ENCODE results near the gene FRS3.

FRS3 gene

DNA sequence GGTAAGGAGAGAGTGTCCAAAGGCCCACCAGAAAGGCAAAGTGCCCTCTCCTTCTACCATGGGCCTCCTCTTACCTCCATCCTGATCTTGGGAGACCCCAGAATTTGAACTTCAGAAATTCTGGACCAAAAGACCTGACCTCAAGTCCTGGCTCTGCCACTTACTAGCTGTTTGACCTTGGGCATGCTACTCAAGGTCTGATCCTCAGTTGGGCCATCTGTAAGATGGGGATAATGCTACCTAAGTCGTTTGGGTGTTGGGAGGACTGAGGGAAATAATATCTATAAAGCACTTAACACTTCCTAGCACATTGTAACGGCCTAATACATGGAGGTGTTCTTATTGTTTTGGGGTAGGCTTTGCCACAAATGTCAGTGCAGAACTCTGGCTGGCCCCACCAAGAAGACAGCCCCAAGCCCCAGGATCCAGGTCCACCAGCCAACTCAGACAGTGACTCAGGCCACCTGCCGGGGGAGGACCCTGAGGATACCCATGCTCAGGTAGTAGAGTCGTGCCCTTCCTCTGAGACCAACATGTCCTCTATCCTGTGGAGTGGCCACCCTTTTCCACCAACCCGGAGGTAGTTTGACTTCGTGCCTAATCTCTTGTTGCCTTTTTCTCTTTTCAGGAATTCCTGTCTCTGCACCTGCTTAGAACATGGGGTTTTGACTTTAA lies 3.5 kb upstream of the FRS3 start:
- WGBS (ENCODE audit: extremely low coverage, insufficient coverage, low lambda C conversion rate) = no CpG with 5 or more reads among the region's 6 CpGs
- peaks cover 3% of the 10 kb centered on the region for H3K79me2 ChIP-seq (ENCODE audit: control insufficient read depth, insufficient read depth, low read length)
- H3K9ac ChIP-seq (ENCODE audit: low read length) = no peak overlapping the region

DNA sequence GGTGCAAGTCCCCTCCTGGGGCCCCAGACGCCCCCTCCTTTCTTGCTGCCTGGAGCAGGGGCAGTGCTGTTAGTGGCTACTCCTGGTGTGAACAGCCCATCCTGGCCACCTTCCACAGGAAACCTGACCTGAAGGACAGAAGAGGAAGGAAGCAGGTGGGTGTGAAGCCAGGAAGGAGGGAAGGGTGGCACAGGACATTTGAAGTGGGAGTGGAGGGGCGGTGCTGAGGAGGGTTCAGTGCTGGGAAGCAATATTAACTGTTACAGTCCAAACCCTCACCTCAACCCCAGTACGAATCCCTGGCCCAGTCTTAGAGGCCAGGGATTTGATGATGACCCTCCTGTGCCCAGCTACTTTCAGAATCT lies 1.6 kb upstream of the FRS3 start:
- no peak overlapping the region for H3K27ac ChIP-seq (ENCODE audit: low read depth, low read length)
- no peaks in the 10 kb centered on the region for H3K79me1 ChIP-seq (ENCODE audit: low read length)
- no peak overlapping the region for H2AK5ac ChIP-seq (ENCODE audit: low read length)
- peaks cover 2% of the 10 kb centered on the region for H3K4me1 ChIP-seq (ENCODE audit: control insufficient read depth, low read depth, low read length)
- H2BK15ac ChIP-seq (replicated peaks; ENCODE audit: low read depth) = no peak overlapping the region
- H3K79me2 ChIP-seq (ENCODE audit: control insufficient read depth, insufficient read depth, low read length) = no peaks in the 10 kb centered on the region
- H3K56ac ChIP-seq (ENCODE audit: low read length) = no peak overlapping the region
- no peak overlapping the region for H3K18ac ChIP-seq (ENCODE audit: low read length)
- H3K4ac ChIP-seq (ENCODE audit: low read depth, low read length) = no peak overlapping the region
- H2BK5ac ChIP-seq (ENCODE audit: low read length) = no peak overlapping the region
- H3K4me2 ChIP-seq (ENCODE audit: low read length) = no peak overlapping the region
- WGBS (ENCODE audit: extremely low coverage, insufficient coverage, low lambda C conversion rate) = no CpG with 5 or more reads among the region's 3 CpGs
- H4K8ac ChIP-seq (ENCODE audit: low read depth, low read length) = no peak overlapping the region
- H4K5ac ChIP-seq (ENCODE audit: low read length) = no peak overlapping the region
- H3K4me3 ChIP-seq (ENCODE audit: low read length) = no peak overlapping the region
- no peaks in the 10 kb centered on the region for H3K36me3 ChIP-seq (ENCODE audit: control insufficient read depth, insufficient read depth, low read length)
- no peak overlapping the region for H3K23ac ChIP-seq (ENCODE audit: low read length)
- H3K9ac ChIP-seq (ENCODE audit: low read length) = no peak overlapping the region
- no peak overlapping the region for H2BK120ac ChIP-seq (ENCODE audit: low read depth, low read length)
- no peak for DNase-seq
- peaks cover 5% of the 10 kb centered on the region for H3K27me3 ChIP-seq (ENCODE audit: insufficient read depth, low read length, poor library complexity)

More for the DNA sequence above, 3.5 kb upstream of the FRS3 start:
- Histone ChIP-seq H3K18ac (ENCODE audit: low read length) (no peak overlapping the region), H3K27ac (ENCODE audit: low read depth, low read length) (no peak overlapping the region), H2BK120ac (ENCODE audit: low read depth, low read length) (no peak overlapping the region), H3K56ac (ENCODE audit: low read length) (no peak overlapping the region), H3K23ac (ENCODE audit: low read length) (no peak overlapping the region), H4K5ac (ENCODE audit: low read length) (no peak overlapping the region), H3K36me3 (ENCODE audit: control insufficient read depth, insufficient read depth, low read length) (no peaks in the 10 kb centered on the region), H2BK5ac (ENCODE audit: low read length) (no peak overlapping the region), H4K8ac (ENCODE audit: low read depth, low read length) (no peak overlapping the region), H2BK15ac (replicated peaks; ENCODE audit: low read depth) (no peak overlapping the region), H3K27me3 (ENCODE audit: insufficient read depth, low read length, poor library complexity) (peaks cover 5% of the 10 kb centered on the region), H3K4me3 (ENCODE audit: low read length) (no peak overlapping the region), H3K4me1 (ENCODE audit: control insufficient read depth, low read depth, low read length) (peaks cover 2% of the 10 kb centered on the region), H3K79me1 (ENCODE audit: low read length) (peaks cover 3% of the 10 kb centered on the region), H3K4ac (ENCODE audit: low read depth, low read length) (no peak overlapping the region), H3K4me2 (ENCODE audit: low read length) (no peak overlapping the region), H2AK5ac (ENCODE audit: low read length) (no peak overlapping the region)
- no peak for DNase-seq

DNA sequence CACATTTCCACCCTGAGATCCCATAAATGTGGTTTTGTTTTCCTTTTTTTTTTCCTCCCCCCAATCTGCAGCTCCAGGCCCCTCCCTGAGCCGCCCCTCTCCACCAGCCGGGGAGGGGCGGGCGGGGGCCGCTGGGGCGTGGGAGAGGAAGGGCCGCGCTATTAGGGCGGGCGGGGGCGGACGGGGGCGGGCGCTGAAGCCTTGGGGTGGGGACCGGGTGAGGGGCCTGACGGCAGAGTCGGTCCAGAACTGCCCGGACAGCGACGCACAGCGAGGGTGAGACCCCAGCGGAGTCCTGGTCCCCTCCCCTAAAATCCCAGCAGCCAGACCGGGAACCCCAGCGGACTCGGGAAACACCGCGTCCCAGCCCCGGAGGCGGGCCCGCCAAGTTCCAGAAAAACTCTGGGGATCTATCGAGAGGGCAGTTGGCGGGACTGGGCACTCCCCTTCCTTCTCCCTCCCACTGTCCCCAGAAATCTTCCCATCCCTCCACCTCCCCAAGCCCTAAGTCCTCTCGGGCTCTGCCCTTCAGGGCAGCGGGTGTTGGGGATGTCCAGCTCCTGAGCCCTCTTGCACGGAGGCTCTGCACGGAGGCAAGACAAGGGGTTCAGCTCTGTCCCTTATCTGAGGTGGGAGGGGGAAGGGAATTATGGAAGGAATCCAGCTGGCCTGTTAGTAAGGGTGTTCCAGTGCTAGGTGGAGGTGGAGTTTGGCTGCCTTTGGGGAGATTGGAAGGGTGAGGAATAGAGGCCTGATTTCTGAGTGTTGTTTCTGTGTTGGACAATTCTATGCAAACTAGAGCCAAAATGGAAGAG lies 1.1 kb upstream of the FRS3 start, which contains the start of gene PRICKLE4:
Gene PRICKLE4, plus strand, starts transcription at position 232 of the 815 bp plus-strand sequence. CDS start 2,692 bp downstream, outside the sequence.
- Histone ChIP-seq H2BK120ac (ENCODE audit: low read depth, low read length) (peak within 1 kb of the TSS; percentile 8), H3K18ac (ENCODE audit: low read length) (peak within 1 kb of the TSS; percentile 65), H3K56ac (ENCODE audit: low read length) (peak within 1 kb of the TSS; percentile 87), H3K4me2 (ENCODE audit: low read length) (peak within 1 kb of the TSS; percentile 76), H3K79me1 (ENCODE audit: low read length) (no peaks in the 10 kb centered on the region), H3K4me1 (ENCODE audit: control insufficient read depth, low read depth, low read length) (peaks cover 2% of the 10 kb centered on the region), H4K5ac (ENCODE audit: low read length) (no peak within 1 kb of the TSS), H2AK5ac (ENCODE audit: low read length) (no peak within 1 kb of the TSS), H2BK5ac (ENCODE audit: low read length) (no peak within 1 kb of the TSS), H3K4me3 (ENCODE audit: low read length) (peak within 1 kb of the TSS; percentile 70), H3K36me3 (ENCODE audit: control insufficient read depth, insufficient read depth, low read length) (no peaks in the 10 kb centered on the region), H3K9ac (ENCODE audit: low read length) (peak within 1 kb of the TSS; percentile 73), H3K23ac (ENCODE audit: low read length) (no peak within 1 kb of the TSS), H2BK15ac (replicated peaks; ENCODE audit: low read depth) (no peak within 1 kb of the TSS), H3K79me2 (ENCODE audit: control insufficient read depth, insufficient read depth, low read length) (no peaks in the 10 kb centered on the region), H3K4ac (ENCODE audit: low read depth, low read length) (no peak within 1 kb of the TSS), H4K8ac (ENCODE audit: low read depth, low read length) (no peak within 1 kb of the TSS), H3K27me3 (ENCODE audit: insufficient read depth, low read length, poor library complexity) (peaks cover 4% of the 10 kb centered on the region), H3K27ac (ENCODE audit: low read depth, low read length) (no peak within 1 kb of the TSS)
- WGBS (ENCODE audit: extremely low coverage, insufficient coverage, low lambda C conversion rate) = no CpG with 5 or more reads among the region's 36 CpGs
- peak; percentile 22 for DNase-seq

DNA sequence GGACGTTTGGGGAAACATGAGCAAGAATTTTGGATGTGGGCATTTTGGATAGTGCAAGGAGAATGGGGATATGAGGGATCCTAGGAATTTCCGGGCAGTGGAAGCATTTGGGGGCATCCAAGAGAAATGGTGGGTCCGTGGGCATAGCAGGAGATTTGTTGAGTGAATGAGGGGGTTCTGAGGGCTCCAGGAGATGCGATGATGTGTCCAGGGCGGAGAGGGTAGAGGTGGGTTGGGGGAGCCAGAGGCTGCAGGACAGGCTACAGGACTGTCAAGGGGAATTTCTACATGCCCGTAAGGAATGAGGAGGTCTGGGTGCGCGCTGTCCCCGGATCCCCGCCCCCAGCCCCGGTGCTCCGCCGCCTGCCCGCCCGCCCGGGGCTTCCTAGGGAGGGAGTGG lies 364 bp downstream of the FRS3 start:
- H2BK120ac ChIP-seq (ENCODE audit: low read depth, low read length) = peak overlapping the region; percentile 8
- H3K79me1 ChIP-seq (ENCODE audit: low read length) = no peaks in the 10 kb centered on the region
- H3K36me3 ChIP-seq (ENCODE audit: control insufficient read depth, insufficient read depth, low read length) = no peaks in the 10 kb centered on the region
- no peaks in the 10 kb centered on the region for H3K79me2 ChIP-seq (ENCODE audit: control insufficient read depth, insufficient read depth, low read length)
- H3K4me3 ChIP-seq (ENCODE audit: low read length) = peak overlapping the region; percentile 70
- WGBS (ENCODE audit: extremely low coverage, insufficient coverage, low lambda C conversion rate) = no CpG with 5 or more reads among the region's 16 CpGs
- DNase-seq = peak; percentile 12
- H2BK15ac ChIP-seq (replicated peaks; ENCODE audit: low read depth) = no peak overlapping the region
- no peak overlapping the region for H3K23ac ChIP-seq (ENCODE audit: low read length)
- no peak overlapping the region for H4K8ac ChIP-seq (ENCODE audit: low read depth, low read length)
- no peak overlapping the region for H3K27ac ChIP-seq (ENCODE audit: low read depth, low read length)
- peak overlapping the region; percentile 3 for H2AK5ac ChIP-seq (ENCODE audit: low read length)
- no peak overlapping the region for H3K4ac ChIP-seq (ENCODE audit: low read depth, low read length)
- H3K27me3 ChIP-seq (ENCODE audit: insufficient read depth, low read length, poor library complexity) = no peaks in the 10 kb centered on the region
- H2BK5ac ChIP-seq (ENCODE audit: low read length) = no peak overlapping the region
- H3K18ac ChIP-seq (ENCODE audit: low read length) = peak overlapping the region; percentile 65
- H4K5ac ChIP-seq (ENCODE audit: low read length) = no peak overlapping the region
- peak overlapping the region; percentile 87 for H3K56ac ChIP-seq (ENCODE audit: low read length)
- H3K4me2 ChIP-seq (ENCODE audit: low read length) = peak overlapping the region; percentile 85
- H3K9ac ChIP-seq (ENCODE audit: low read length) = peak overlapping the region; percentile 73
- peaks cover 2% of the 10 kb centered on the region for H3K4me1 ChIP-seq (ENCODE audit: control insufficient read depth, low read depth, low read length)

DNA sequence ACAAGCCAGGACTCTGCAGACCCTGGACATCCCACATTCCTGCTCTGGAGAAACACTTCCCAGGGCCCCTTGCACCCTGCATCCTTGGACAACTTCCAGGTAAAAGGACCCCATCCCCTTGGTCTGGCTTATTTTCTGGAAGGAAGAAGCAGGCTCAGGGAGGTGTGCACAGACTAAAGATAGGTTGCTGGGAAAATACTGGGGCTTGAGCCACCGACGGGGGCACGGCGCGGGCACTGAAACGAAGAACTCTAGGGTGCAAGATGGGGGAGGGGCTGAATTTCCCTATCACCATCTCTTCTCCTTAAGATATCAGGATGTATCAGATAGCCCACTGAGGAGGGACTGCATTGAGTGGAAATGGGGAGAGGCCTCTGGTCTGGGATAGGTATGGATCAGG lies 805 bp downstream of the FRS3 start:
- Histone ChIP-seq H3K4ac (ENCODE audit: low read depth, low read length) (no peak overlapping the region), H3K4me3 (ENCODE audit: low read length) (peak overlapping the region; percentile 70), H2BK120ac (ENCODE audit: low read depth, low read length) (no peak overlapping the region), H3K23ac (ENCODE audit: low read length) (no peak overlapping the region), H3K56ac (ENCODE audit: low read length) (peak overlapping the region; percentile 87), H4K8ac (ENCODE audit: low read depth, low read length) (no peak overlapping the region), H2BK5ac (ENCODE audit: low read length) (no peak overlapping the region), H3K18ac (ENCODE audit: low read length) (no peak overlapping the region), H2BK15ac (replicated peaks; ENCODE audit: low read depth) (no peak overlapping the region), H3K79me1 (ENCODE audit: low read length) (no peaks in the 10 kb centered on the region), H3K27ac (ENCODE audit: low read depth, low read length) (no peak overlapping the region), H3K36me3 (ENCODE audit: control insufficient read depth, insufficient read depth, low read length) (no peaks in the 10 kb centered on the region), H3K9ac (ENCODE audit: low read length) (peak overlapping the region; percentile 73), H3K79me2 (ENCODE audit: control insufficient read depth, insufficient read depth, low read length) (no peaks in the 10 kb centered on the region), H4K5ac (ENCODE audit: low read length) (no peak overlapping the region), H3K4me1 (ENCODE audit: control insufficient read depth, low read depth, low read length) (peaks cover 2% of the 10 kb centered on the region), H3K27me3 (ENCODE audit: insufficient read depth, low read length, poor library complexity) (no peaks in the 10 kb centered on the region), H3K4me2 (ENCODE audit: low read length) (peak overlapping the region; percentile 85), H2AK5ac (ENCODE audit: low read length) (peak overlapping the region; percentile 3)
- DNase-seq = no peak
- no CpG with 5 or more reads among the region's 6 CpGs for WGBS (ENCODE audit: extremely low coverage, insufficient coverage, low lambda C conversion rate)
